Measurements from ENCODE around the gene WDR27. TPM values are rescaled to one million over a fixed set of nuclear protein-coding genes. Genes with fewer than 3 reads are reported as not detected.

WDR27 gene
- total RNA-seq, 1 donor: 23.9 TPM

GRCh38 chr6:169671563-169671962 lies 30.3 kb downstream of the WDR27 start:
- Histone ChIP-seq H3K9me3 (ENCODE audit: low read depth, low read length) (no peaks in the 10 kb centered on the region), H3K4me1 (ENCODE audit: insufficient read depth, low read length) (no peaks in the 10 kb centered on the region), H3K36me3 (ENCODE audit: insufficient read depth, low read length) (peaks cover 21% of the 10 kb centered on the region), H3K27ac (ENCODE audit: low read depth, low read length) (no peak overlapping the region), H2AFZ (ENCODE audit: low read length) (no peak overlapping the region), H3K79me2 (ENCODE audit: insufficient read depth, low read length) (no peaks in the 10 kb centered on the region), H3K27me3 (ENCODE audit: insufficient read depth, low read length) (no peaks in the 10 kb centered on the region), H3K4me2 (ENCODE audit: insufficient read depth, low read length) (no peak overlapping the region), H4K20me1 (ENCODE audit: insufficient read depth, low read length) (no peaks in the 10 kb centered on the region), H3K4me3 (ENCODE audit: insufficient read depth, low read length) (no peak overlapping the region)
- TF ChIP-seq, protein P1, sequence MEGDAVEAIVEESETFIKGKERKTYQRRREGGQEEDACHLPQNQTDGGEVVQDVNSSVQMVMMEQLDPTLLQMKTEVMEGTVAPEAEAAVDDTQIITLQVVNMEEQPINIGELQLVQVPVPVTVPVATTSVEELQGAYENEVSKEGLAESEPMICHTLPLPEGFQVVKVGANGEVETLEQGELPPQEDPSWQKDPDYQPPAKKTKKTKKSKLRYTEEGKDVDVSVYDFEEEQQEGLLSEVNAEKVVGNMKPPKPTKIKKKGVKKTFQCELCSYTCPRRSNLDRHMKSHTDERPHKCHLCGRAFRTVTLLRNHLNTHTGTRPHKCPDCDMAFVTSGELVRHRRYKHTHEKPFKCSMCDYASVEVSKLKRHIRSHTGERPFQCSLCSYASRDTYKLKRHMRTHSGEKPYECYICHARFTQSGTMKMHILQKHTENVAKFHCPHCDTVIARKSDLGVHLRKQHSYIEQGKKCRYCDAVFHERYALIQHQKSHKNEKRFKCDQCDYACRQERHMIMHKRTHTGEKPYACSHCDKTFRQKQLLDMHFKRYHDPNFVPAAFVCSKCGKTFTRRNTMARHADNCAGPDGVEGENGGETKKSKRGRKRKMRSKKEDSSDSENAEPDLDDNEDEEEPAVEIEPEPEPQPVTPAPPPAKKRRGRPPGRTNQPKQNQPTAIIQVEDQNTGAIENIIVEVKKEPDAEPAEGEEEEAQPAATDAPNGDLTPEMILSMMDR (IDR thresholded peaks at IDR 0.05; ENCODE audit: extremely low read depth, low read depth, low read length): no peak
- DNase-seq (ENCODE audit: insufficient read length, low spot score, missing footprints): no peak

- Histone ChIP-seq H2AFZ (ENCODE audit: low read length) (peak overlapping the region; percentile 37), H3K4me3 (ENCODE audit: insufficient read depth, low read length) (no peak overlapping the region), H3K9me3 (ENCODE audit: low read depth, low read length) (no peaks in the 10 kb centered on the region), H3K4me2 (ENCODE audit: insufficient read depth, low read length) (no peak overlapping the region), H3K27me3 (ENCODE audit: insufficient read depth, low read length) (no peaks in the 10 kb centered on the region), H4K20me1 (ENCODE audit: insufficient read depth, low read length) (no peaks in the 10 kb centered on the region), H3K27ac (ENCODE audit: low read depth, low read length) (peak overlapping the region; percentile 3), H3K4me1 (ENCODE audit: insufficient read depth, low read length) (no peaks in the 10 kb centered on the region), H3K36me3 (ENCODE audit: insufficient read depth, low read length) (peaks cover 21% of the 10 kb centered on the region), H3K79me2 (ENCODE audit: insufficient read depth, low read length) (no peaks in the 10 kb centered on the region)
- no peak for DNase-seq (ENCODE audit: insufficient read length, low spot score, missing footprints)
- TF ChIP-seq, protein P1 (IDR thresholded peaks at IDR 0.05; ENCODE audit: extremely low read depth, low read depth, low read length): no peak
Observed at GRCh38 chr6:169669889-169670288, 31.9 kb downstream of the WDR27 start.

DNA sequence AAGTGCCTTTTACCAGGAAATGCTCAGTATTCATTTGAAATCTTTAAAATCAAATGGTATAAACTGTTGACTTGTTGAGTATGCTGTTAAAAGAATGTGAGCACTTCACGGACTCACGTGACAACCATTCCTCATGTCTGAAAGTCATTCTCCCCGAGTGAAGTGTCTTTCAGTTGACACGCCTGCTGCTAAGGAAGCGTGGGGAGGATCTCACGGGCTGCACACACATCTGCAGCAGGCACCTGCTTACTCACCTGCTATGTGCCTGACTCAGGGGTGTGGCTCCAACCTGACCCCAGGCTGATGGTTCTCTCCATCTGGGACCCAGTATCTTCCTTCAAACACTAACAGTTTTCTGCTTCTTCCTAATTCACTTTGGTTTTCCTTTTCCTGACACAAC lies 32.7 kb downstream of the WDR27 start:
- Histone ChIP-seq H3K9me3 (ENCODE audit: low read depth, low read length) (no peaks in the 10 kb centered on the region), H3K27ac (ENCODE audit: low read depth, low read length) (no peak overlapping the region), H3K4me3 (ENCODE audit: insufficient read depth, low read length) (no peak overlapping the region), H3K36me3 (ENCODE audit: insufficient read depth, low read length) (peaks cover 24% of the 10 kb centered on the region), H3K4me2 (ENCODE audit: insufficient read depth, low read length) (no peak overlapping the region), H2AFZ (ENCODE audit: low read length) (no peak overlapping the region), H4K20me1 (ENCODE audit: insufficient read depth, low read length) (no peaks in the 10 kb centered on the region), H3K79me2 (ENCODE audit: insufficient read depth, low read length) (no peaks in the 10 kb centered on the region), H3K4me1 (ENCODE audit: insufficient read depth, low read length) (no peaks in the 10 kb centered on the region), H3K27me3 (ENCODE audit: insufficient read depth, low read length) (no peaks in the 10 kb centered on the region)
- no peak for DNase-seq (ENCODE audit: insufficient read length, low spot score, missing footprints)
- TF ChIP-seq, protein P1 (IDR thresholded peaks at IDR 0.05; ENCODE audit: extremely low read depth, low read depth, low read length): no peak

GRCh38 chr6:169668203-169668847 lies 33.5 kb downstream of the WDR27 start:
- DNase-seq (ENCODE audit: insufficient read length, low spot score, missing footprints): no peak
- Histone ChIP-seq H3K9me3 (ENCODE audit: low read depth, low read length) (no peaks in the 10 kb centered on the region), H3K27ac (ENCODE audit: low read depth, low read length) (no peak overlapping the region), H2AFZ (ENCODE audit: low read length) (no peak overlapping the region), H3K4me2 (ENCODE audit: insufficient read depth, low read length) (no peak overlapping the region), H3K4me1 (ENCODE audit: insufficient read depth, low read length) (no peaks in the 10 kb centered on the region), H3K79me2 (ENCODE audit: insufficient read depth, low read length) (no peaks in the 10 kb centered on the region), H3K36me3 (ENCODE audit: insufficient read depth, low read length) (peaks cover 31% of the 10 kb centered on the region), H3K4me3 (ENCODE audit: insufficient read depth, low read length) (no peak overlapping the region), H4K20me1 (ENCODE audit: insufficient read depth, low read length) (no peaks in the 10 kb centered on the region), H3K27me3 (ENCODE audit: insufficient read depth, low read length) (no peaks in the 10 kb centered on the region)
- TF ChIP-seq, protein P1 (IDR thresholded peaks at IDR 0.05; ENCODE audit: extremely low read depth, low read depth, low read length): no peak

Measured in osteoblast (primary cell).